Left colon (tissue), 2 donors: Measurements from ENCODE around the gene SERPINB4. TPM values are rescaled to one million over a fixed set of nuclear protein-coding genes. Genes with fewer than 3 reads are reported as not detected.
"Not testable (repeated sequence)": the region's sequence is repeated elsewhere in the genome, so short reads cannot be mapped to it uniquely, and the experiment has no call there.

Source experiments
- ATAC-seq: fragments of 200-7000 bp; cut with Tn5 transposase; one replicate; pipeline ENCODE4 v1.9.1; 2020; ENCODE audit warnings: mild to moderate bottlenecking, moderate library complexity
- DNase-seq, 2 donors: peaks; one replicate each; pipeline ENCODE4 v3.0.0-alpha.2; 2020
- intact Hi-C, 2 donors: fragments of 100-400 bp; cut with DNase I in 1 of 2; cut with micrococcal nuclease in 1 of 2; formaldehyde crosslinking; loops; one replicate each; pipeline versions ENCODE4 v1.11.2 to v1.14.0; 2022; cut with DNase I, micrococcal nuclease
- total RNA-seq, 2 donors: library from RNA; stranded (reverse); fragmentation: NEBNext Ultra II Directional; extraction: Animal tissue kit (Norgen Biotek cat#: 25700); gene quantifications; one replicate each; pipeline ENCODE4 v1.2.1, GENCODE V29; 2021
- donor health status: DM: no; HTN: no; CAD: no.
- donor health status: DM: yes; HTN: yes; CAD: no.

SERPINB4 gene
- total RNA-seq, 2 donors from 2014 or later, result not detected

- intact Hi-C loops, DNase-seq, ATAC-seq: not testable (repeated sequence)
Measured at GRCh38 chr18:63642668-63643356, 1.2 kb downstream of the SERPINB4 start.

DNA sequence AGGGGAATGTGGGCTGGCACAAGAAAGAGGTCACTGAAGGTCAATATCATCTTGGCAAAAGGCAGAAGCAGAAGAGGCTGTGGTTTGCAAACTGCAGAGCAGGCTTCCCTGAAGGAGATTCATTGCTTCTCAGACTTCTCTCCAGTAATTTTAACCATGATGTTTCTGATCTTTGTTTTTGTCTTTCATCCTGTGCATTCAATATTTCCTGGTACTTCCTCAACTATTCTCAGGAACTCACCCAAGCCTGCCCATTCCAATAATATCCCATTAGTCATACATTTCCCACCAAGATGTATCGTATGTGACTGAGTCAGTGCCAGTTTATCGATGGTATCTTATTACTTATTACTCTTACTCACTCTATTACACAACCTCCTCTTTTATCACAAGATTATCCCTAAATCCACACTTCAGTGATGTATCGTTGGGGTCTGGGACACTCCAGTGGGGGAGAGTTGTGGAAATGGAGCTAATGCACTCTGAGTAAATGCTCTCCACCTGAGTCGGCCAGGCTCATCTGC lies 2.8 kb downstream of the SERPINB4 start:
- ATAC-seq, DNase-seq, intact Hi-C loops: not testable (repeated sequence)

- intact Hi-C loops, result no loop called here
- ATAC-seq, result no peak
- no peak for DNase-seq
Measured at GRCh38 chr18:63637703-63638102, 6.4 kb downstream of the SERPINB4 start.

GRCh38 chr18:63627819-63628218 lies 16.2 kb downstream of the SERPINB4 start:
- ATAC-seq (no peak), DNase-seq (no peak)
- intact Hi-C loops, result no loop called here

GRCh38 chr18:63626431-63626830 lies 17.6 kb downstream of the SERPINB4 start:
- ATAC-seq, result no peak

GRCh38 chr18:63624863-63625262 lies 19.2 kb downstream of the SERPINB4 start:
- DNase-seq (no peak), ATAC-seq (no peak)
- intact Hi-C loops, result no loop called here

More at GRCh38 chr18:63626431-63626830, 17.6 kb downstream of the SERPINB4 start:
- intact Hi-C loops, result no loop called here
- no peak for DNase-seq

GRCh38 chr18:63619661-63620060 lies 24.4 kb downstream of the SERPINB4 start:
- DNase-seq (no peak), ATAC-seq (no peak)
- intact Hi-C loops, result no loop called here

- intact Hi-C loops, result no loop called here
- DNase-seq, result no peak
- ATAC-seq, result no peak
Measured at GRCh38 chr18:63617915-63618234, 26.2 kb downstream of the SERPINB4 start.

DNA sequence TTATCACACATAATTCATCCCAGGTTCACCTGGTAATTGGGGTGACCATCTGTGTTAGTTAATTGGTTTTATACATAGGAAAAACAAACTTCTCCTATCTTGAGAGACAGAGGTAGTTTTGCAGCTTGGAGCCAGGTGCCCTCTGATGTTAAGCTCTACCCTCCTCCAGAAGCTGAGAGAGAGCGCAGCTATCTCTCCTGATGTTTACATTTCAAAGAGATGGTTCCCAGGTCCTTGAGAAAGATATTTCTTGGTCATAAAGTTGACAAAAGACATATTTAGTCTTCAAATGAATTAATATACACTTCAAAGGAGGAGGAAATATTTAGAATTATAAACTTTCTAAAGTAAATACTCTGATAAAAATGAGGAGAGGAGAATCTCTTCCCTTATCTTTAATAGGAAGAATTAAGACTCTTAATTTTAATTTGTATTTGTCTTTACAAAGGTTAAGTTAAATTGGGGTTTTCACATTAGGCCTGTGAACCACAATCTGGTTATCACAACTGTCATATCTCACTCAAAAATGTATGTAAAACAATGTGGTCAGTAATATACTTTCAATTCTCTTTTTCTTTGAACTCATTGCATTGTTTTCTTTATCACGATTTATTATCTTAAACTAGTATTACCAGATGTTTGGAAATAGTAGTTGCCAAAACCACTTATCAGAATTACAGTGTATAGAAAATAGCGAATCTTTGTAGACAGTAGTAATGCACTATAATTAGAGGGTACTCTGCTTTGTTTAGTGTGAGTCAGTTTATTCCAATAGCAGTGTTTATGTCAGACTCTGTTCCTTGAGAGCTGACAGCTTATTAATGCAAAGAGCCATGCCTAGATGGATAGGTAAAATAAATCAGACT lies 26.8 kb downstream of the SERPINB4 start:
- no peak for DNase-seq
- no peak for ATAC-seq
- intact Hi-C loops, result no loop called here

DNA sequence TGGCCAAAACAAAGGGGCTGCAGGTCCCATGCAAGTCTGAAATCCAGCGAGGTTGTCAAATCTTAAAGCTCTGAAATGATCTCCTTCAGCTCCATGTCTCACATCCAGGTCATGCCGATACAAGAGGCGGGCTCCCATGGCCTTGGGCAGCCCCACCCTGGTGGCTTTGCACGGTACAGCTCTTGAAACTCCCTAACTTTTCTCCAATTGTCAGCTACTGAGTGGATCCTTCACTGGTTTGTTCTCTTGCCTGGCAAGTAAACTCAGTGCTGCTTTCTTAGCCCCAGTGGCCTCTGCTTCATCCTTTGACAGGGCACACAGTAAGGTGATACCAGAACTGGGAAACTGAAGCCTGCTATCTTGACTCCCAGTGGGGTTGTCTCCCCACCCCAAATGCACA lies 30.6 kb downstream of the SERPINB4 start:
- DNase-seq (no peak), ATAC-seq (no peak)
- intact Hi-C loops, result no loop called here

DNA sequence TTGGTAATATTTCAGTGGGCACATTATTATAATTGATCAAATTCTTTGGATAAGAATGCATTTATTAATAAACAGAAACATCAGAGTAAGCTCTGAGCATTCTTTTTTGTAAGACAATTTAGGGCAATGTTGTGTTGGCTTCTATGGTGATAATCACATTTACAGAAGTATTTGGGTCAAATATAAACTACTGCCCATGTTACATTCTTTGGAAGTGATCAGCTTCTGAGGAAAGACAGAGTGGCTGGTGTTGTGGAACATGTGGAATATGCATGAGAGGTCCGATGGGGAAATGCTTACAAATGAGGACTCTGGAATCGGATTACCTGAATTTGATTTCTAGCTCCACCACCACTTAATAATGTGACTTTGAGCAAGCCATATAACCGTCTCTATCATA lies 37.5 kb downstream of the SERPINB4 start:
- DNase-seq (no peak), ATAC-seq (no peak)
- intact Hi-C loops, result no loop called here

DNA sequence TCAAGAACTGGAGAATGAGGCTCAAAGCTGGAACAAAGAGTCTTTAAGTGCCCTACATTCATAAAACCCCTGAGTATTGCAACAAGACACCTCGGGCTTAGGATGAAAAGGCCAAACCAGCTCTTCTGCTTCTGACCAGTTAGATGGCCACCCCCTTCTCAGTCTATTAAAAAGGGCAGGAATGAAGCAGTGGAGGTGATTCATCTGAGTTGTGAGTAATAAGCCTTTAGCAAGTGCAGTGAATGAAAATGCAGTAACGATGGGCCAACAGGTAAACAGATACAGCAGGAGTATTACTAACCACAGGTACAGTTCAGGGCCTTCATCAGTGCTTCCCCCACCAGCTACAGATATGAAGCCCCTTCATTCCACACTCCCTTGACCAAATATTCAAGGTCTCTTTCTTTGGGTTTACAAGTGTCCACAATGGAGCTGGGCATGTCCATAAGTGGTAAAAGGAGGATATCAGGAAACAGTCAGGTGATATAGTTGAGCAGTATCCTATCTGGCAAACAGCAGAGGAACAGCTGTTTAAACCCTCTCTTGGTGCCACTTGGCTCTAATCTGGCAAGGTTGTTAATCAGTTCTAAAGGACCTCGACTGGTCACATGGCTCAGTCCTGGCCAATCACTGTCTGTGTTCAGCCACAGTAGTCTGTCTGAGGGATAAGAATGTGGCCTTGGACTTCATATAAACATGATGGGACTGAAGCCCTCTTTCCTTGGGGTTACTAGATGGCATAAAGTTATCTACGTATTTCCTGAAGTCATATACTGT lies 39.1 kb downstream of the SERPINB4 start:
- no peak for ATAC-seq
- DNase-seq, result no peak
- intact Hi-C loops, result no loop called here

DNA sequence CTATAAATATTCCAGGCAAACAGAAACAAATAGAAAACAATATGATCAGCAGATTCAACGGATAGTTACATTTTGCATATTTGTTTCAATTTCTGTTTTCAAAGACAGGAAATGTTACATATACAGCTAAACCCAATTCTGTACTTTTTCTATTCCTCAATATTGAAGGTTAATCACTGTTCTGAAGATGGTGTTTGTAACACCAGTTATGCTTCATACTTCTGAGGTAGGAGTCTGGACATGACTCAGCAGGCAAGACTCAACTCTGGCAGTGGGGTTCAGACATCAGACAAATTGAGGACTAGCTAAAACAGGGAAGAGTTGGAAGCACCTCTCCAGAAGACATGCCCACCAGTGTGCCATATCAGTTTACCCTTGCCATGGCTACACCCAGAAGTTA lies 40.3 kb downstream of the SERPINB4 start:
- no peak for DNase-seq
- intact Hi-C loops, result no loop called here
- no peak for ATAC-seq

DNA sequence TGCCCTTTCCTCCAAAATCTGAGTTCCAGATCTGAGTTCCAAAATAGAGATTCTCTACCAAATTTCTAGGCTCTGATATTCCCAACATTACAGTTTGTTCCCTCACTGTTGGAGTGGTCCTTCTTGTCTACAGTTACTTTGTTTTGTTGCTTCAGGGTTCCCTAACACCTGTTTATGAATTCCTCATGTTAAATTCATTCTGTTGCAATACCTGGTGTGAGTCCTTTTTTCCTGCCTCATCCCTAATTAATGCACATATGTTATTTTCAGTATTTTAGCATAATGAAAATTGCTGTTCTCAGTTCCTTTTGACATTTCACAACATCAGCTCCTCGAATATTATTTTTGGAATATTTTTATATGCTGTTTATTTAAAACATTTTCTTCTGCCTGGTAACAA lies 40.7 kb downstream of the SERPINB4 start:
- DNase-seq, result no peak
- intact Hi-C loops, result no loop called here
- ATAC-seq, result no peak

- ATAC-seq, result no peak
- intact Hi-C loops, result no loop called here
- DNase-seq, result no peak
Measured at GRCh38 chr18:63596964-63597363, 47.1 kb downstream of the SERPINB4 start.

DNA sequence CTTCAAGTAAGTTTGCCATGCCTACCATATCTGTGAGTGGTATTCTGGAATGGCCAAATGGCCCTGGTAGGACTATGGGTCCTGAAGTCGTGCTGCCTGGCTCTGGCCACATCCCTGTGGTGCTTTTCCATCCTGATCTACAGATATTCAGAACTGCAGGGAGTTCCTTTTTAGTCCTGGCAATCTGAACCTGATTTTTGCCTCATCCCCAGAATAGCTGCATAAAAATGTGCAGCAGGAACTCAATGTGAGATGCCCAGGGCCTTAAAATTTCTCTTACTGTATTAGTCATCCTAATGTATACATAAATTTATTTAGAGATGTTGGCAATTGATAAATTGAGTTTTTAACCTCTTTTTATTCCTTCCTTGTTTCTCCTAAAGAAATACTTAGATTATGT lies 51.6 kb downstream of the SERPINB4 start:
- intact Hi-C loops, result no loop called here
- ATAC-seq, result no peak

DNA sequence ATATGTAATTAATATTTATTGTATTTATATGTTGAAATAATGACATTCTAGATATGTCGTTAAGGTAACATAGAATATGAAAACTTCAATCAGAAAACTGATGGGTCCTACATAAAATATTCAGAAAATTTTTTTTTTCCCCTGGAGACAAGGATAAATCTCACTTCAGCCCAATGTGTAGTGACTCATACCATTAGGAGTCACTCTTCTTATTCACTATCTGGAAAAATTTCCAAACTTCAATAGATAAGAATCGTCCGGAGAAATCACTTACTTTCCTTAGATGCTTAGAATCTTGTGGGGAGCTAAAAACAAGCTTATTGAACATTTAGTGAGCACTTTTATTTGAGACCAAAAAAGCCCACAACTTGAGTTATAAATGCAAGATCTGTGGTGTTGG lies 52.3 kb downstream of the SERPINB4 start:
- DNase-seq (no peak), ATAC-seq (no peak)
- intact Hi-C loops, result no loop called here

More for the DNA sequence above, 51.6 kb downstream of the SERPINB4 start:
- no peak for DNase-seq

- intact Hi-C loops, result no loop called here
- DNase-seq (no peak), ATAC-seq (no peak)
Measured at GRCh38 chr18:63590966-63591695, 52.9 kb downstream of the SERPINB4 start.

DNA sequence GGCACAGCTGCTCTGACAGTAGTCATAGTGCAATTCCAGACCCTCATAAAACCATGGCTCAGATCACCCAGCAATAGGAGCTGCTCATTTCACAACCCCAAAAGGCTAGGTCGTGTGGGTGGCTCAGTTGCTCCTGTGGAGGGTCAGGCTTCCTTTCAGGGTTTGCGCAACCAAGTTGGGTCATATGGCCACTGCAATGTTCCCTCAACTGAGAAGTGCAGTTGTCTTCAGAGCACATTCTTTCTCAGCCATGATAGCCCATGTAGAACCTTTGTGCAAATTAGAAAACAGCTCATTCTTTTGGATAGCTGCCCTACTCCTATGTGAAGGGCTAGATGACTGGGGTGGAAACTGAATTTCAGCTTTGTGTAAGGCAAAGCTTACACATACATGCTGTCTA lies 53.7 kb downstream of the SERPINB4 start:
- ATAC-seq (no peak), DNase-seq (no peak)
- intact Hi-C loops, result no loop called here
